AG04450 (cell line): ENCODE results near the gene PAWR. TPM values are rescaled to one million over a fixed set of nuclear protein-coding genes. Genes with fewer than 3 reads are reported as not detected.

Source experiments
- CTCF ChIA-PET: fragments of 300-600, 350-600 bp; formaldehyde crosslinking; extraction: SDS; loops from one replicate; lab custom pipeline; 2022; ENCODE audit warnings: antibody characterized with exemption, inconsistent platforms; lab: Charles Lee
- POLR2A ChIA-PET: fragments of 350-600 bp; formaldehyde crosslinking; extraction: SDS; loops from one replicate; lab custom pipeline; 2021; ENCODE audit warnings: antibody characterized with exemption, inconsistent platforms; lab: Yijun Ruan, JAX
- DNase-seq: peaks from one replicate; pipeline ENCODE4 v3.0.0-alpha.2; 2011; ENCODE audit warnings: low read depth, low spot score
- H3K27ac ChIP-seq: one replicate; pipeline ENCODE4 v1.5.1; 2012; ENCODE audit warnings: low read depth, low read length, control low read depth
- H3K27me3 ChIP-seq: one replicate; pipeline ENCODE4 v1.6.0; 2012; ENCODE audit warnings: low read length; ENCODE audit not compliant: control insufficient read depth, insufficient read depth
- H3K4me3 ChIP-seq: 2 replicates; pipeline ENCODE4 v1.5.1; 2011; ENCODE audit warnings: mild to moderate bottlenecking, low read depth, low read length, control low read depth
- H3K9me3 ChIP-seq: 2 replicates; pipeline ENCODE4 v1.5.1; 2012; ENCODE audit warnings: low read length; ENCODE audit not compliant: control insufficient read depth, insufficient read depth
- CTCF ChIP-seq: IDR thresholded peaks from 2 replicates; pipeline ENCODE4 v1.5.1; 2011; ENCODE audit warnings: low read depth, low read length, control low read depth, inconsistent platforms
- polyA plus RNA-seq: library from polyadenylated mRNA; depleted of rRNA; stranded (reverse); fragments of >200 nt; gene quantifications from 2 replicates; pipeline ENCODE4 v1.2.3, GENCODE V29; 2011

The PAWR gene
- polyA plus RNA-seq, 1 experiment = 15.7 TPM

DNA sequence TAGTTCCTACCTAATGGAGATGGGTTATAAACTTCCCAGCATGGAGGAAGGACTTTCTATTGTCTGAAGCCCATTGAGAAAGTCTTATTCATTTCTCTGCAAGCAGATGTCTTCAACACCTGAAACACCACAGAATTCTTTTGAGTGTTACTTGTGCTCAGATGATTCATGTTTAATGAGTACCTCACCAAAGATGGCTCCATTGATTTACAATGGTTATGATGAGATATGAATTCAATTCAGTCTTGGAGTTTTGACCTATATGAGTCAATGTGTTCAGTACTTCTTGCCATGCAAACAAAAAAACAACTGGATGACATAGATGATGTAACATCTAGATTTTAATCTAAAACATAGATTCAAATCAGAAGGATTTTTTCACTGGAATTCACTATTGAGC, 15.4 kb upstream of the PAWR start:
- ChIA-PET CTCF (no interaction called here), POLR2A (no interaction called here)
- H3K9me3 ChIP-seq = peaks cover 6% of the 10 kb centered on the region; the same call in 1 of the 2 replicates
- DNase-seq = no peak
- no peak for TF ChIP-seq CTCF
- no peak overlapping the region for H3K27ac ChIP-seq
- no peaks in the 10 kb centered on the region for H3K27me3 ChIP-seq
- no peak overlapping the region for H3K4me3 ChIP-seq

- DNase-seq = no peak
- POLR2A ChIA-PET = no interaction called here
- no peak overlapping the region for H3K27ac ChIP-seq
- H3K27me3 ChIP-seq = no peaks in the 10 kb centered on the region
- no peak for TF ChIP-seq CTCF
- no peaks in the 10 kb centered on the region for H3K9me3 ChIP-seq
- no peak overlapping the region for H3K4me3 ChIP-seq
- CTCF ChIA-PET = interaction anchor here (0.9 kb wide), 1 partner anchor 39 kb away, joined by 3 read pairs; no protein-coding TSS in a partner anchor
Measured at GRCh38 chr12:79698966-79699365, 8.2 kb upstream of the PAWR start.

DNA sequence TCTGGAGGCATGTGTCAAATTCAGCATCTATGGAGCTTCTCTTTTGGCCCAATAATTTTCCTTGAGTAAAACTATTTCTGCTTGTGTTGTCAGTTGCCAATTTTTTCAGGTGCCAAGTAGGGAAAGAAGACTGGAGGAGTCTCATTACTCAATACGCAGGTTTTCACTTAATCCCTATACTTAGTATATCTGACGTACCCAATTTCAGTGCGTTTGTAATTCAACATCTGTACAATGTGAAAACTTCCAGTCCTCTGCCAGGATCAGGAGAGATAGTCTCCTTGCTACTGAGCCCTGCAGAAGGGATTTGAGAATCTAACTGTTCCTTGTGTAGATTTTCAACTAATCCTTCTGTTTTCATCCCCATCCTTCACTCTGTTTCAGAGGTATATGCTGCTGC, 5.7 kb upstream of the PAWR start:
- no peak for DNase-seq
- H3K4me3 ChIP-seq = no peak overlapping the region
- ChIA-PET CTCF (no interaction called here), POLR2A (no interaction called here)
- no peaks in the 10 kb centered on the region for H3K27me3 ChIP-seq
- H3K27ac ChIP-seq = no peak overlapping the region
- H3K9me3 ChIP-seq = no peaks in the 10 kb centered on the region
- TF ChIP-seq CTCF = no peak

GRCh38 chr12:79692860-79693577, 2.3 kb upstream of the PAWR start:
- no peak for TF ChIP-seq CTCF
- CTCF ChIA-PET = interaction anchor here (0.6 to 1.4 kb wide), 2 partner anchors 45 to 112 kb away, joined by 3 to 8 read pairs; no protein-coding TSS in a partner anchor
- Histone ChIP-seq H3K27ac (no peak overlapping the region), H3K27me3 (no peaks in the 10 kb centered on the region), H3K9me3 (no peaks in the 10 kb centered on the region; the same call in 1 of the 2 replicates), H3K4me3 (no peak overlapping the region)
- DNase-seq = no peak
- POLR2A ChIA-PET = no interaction called here

GRCh38 chr12:79691511-79692248, 916 bp upstream of the PAWR start:
- peak; percentile 53 for DNase-seq
- Histone ChIP-seq H3K9me3 (no peaks in the 10 kb centered on the region; the same call in 1 of the 2 replicates), H3K27ac (peak overlapping the region; percentile 94), H3K4me3 (peak overlapping the region; percentile 90), H3K27me3 (no peaks in the 10 kb centered on the region)
- TF ChIP-seq CTCF = no peak
- CTCF ChIA-PET = interaction anchor here (1.4 kb wide), 1 partner anchor 46 kb away, joined by 8 read pairs; no protein-coding TSS in a partner anchor
- POLR2A ChIA-PET = interaction anchor here (2.0 kb wide), 1 partner anchor 144 kb away, joined by 5 read pairs; no protein-coding TSS in a partner anchor
